HepG2 (cell line): Measurements from ENCODE around the gene PRRC2A. TPM values are rescaled to one million over a fixed set of nuclear protein-coding genes. Genes with fewer than 3 reads are reported as not detected.

Source experiments
- AGO2 ChIP-seq: fragments of 200-400 bp; formaldehyde crosslinking; optimal IDR thresholded peaks from 2 replicates; pipeline ENCODE3; 2017; ENCODE audit warnings: mild to moderate bottlenecking, low read depth, low read length, moderate library complexity
- ASH2L ChIP-seq: fragments of 300-600, 200-600 bp; sonication (generic); IDR thresholded peaks from 2 replicates; pipeline ENCODE4 v1.7.0; 2017; ENCODE audit warnings: low read depth, mild to moderate bottlenecking, moderate library complexity, mixed read lengths, low read length; ENCODE audit not compliant: insufficient read length
- CREM ChIP-seq, 2 experiments: sonication (generic) in 1 of 2; formaldehyde crosslinking in 1 of 2; IDR thresholded peaks; 2 replicates each; pipeline versions ENCODE4 v1.4.0 to v1.6.1; 2016 to 2020; ENCODE audit warnings: antibody characterized with exemption in 1 of 2, mild to moderate bottlenecking in 1 of 2, missing genetic modification reagents in 1 of 2
- ELF3 ChIP-seq: IDR thresholded peaks from 2 replicates; pipeline ENCODE4 v1.6.1; 2016; ENCODE audit warnings: missing genetic modification reagents, missing compliant biosample characterization
- ESRRA ChIP-seq: sonication (generic); formaldehyde crosslinking; IDR thresholded peaks from 2 replicates; pipeline ENCODE4 v1.5.1; 2020; ENCODE audit warnings: mild to moderate bottlenecking, low read depth, missing genetic modification reagents
- HOXA3 ChIP-seq: sonication (generic); formaldehyde crosslinking; IDR thresholded peaks from 2 replicates; pipeline ENCODE4 v1.5.0; 2020; ENCODE audit warnings: missing genetic modification reagents
- KDM3A ChIP-seq: IDR thresholded peaks from 2 replicates; pipeline ENCODE4 v1.6.1; 2018; ENCODE audit warnings: low read depth, missing compliant biosample characterization
- KDM5B ChIP-seq: sonication (generic); formaldehyde crosslinking; IDR thresholded peaks from 2 replicates; pipeline ENCODE4 v1.4.0; 2020; ENCODE audit warnings: missing genetic modification reagents, mild to moderate bottlenecking, borderline replicate concordance
- NFATC3 ChIP-seq: sonication (generic); formaldehyde crosslinking; IDR thresholded peaks from 2 replicates; pipeline ENCODE4 v1.5.1; 2020; ENCODE audit warnings: mild to moderate bottlenecking, missing genetic modification reagents
- NPAS2 ChIP-seq: sonication (generic); formaldehyde crosslinking; IDR thresholded peaks from 2 replicates; pipeline ENCODE4 v1.8.0; 2022; ENCODE audit warnings: mild to moderate bottlenecking, missing genetic modification reagents, borderline replicate concordance
- RBFOX2 ChIP-seq: fragments of 200-400 bp; formaldehyde crosslinking; IDR thresholded peaks from 2 replicates; pipeline ENCODE4 v1.6.1; 2017; ENCODE audit warnings: low read depth, mild to moderate bottlenecking, low read length
- ZBTB21 ChIP-seq: sonication (generic); formaldehyde crosslinking; IDR thresholded peaks from 2 replicates; pipeline ENCODE4 v1.4.0; 2020; ENCODE audit warnings: missing genetic modification reagents
- ZFP36L1 ChIP-seq: sonication (generic); formaldehyde crosslinking; IDR thresholded peaks from 2 replicates; pipeline ENCODE4 v1.8.0; 2022; ENCODE audit warnings: mild to moderate bottlenecking, missing genetic modification reagents, moderate library complexity
- ZNF264 ChIP-seq: sonication (generic); formaldehyde crosslinking; IDR thresholded peaks from 2 replicates; pipeline ENCODE4 v1.4.0; 2020; ENCODE audit warnings: missing genetic modification reagents
- ZNF333 ChIP-seq: sonication (generic); formaldehyde crosslinking; IDR thresholded peaks from 2 replicates; pipeline ENCODE4 v1.4.0; 2020; ENCODE audit warnings: mild to moderate bottlenecking, missing genetic modification reagents, borderline replicate concordance
- ZNF430 ChIP-seq: sonication (generic); formaldehyde crosslinking; IDR thresholded peaks from 2 replicates; pipeline ENCODE4 v1.9.0; 2021; ENCODE audit warnings: mild to moderate bottlenecking, missing genetic modification reagents
- ZNF431 ChIP-seq: sonication (generic); formaldehyde crosslinking; IDR thresholded peaks from 2 replicates; pipeline ENCODE4 v1.9.0; 2022; ENCODE audit warnings: missing genetic modification reagents, low read depth, mild to moderate bottlenecking, borderline replicate concordance
- ZNF605 ChIP-seq: sonication (generic); formaldehyde crosslinking; IDR thresholded peaks from 2 replicates; pipeline ENCODE4 v1.8.0; 2022; ENCODE audit warnings: mild to moderate bottlenecking, missing genetic modification reagents
- ZNF773 ChIP-seq: sonication (generic); formaldehyde crosslinking; IDR thresholded peaks from 2 replicates; pipeline ENCODE4 v1.4.0; 2020; ENCODE audit warnings: missing genetic modification reagents, borderline replicate concordance
- polyA plus RNA-seq, 8 experiments: library from polyadenylated mRNA; depleted of rRNA in 3 of 8; stranded (reverse) in 7 of 8; unstranded in 1 of 8; fragments of >200 nt; fragmentation: Illumina TruSeq in 4 of 8; extraction: Trizol in 4 of 8; gene quantifications; 2 replicates each; pipeline versions ENCODE4 v1.2.1 to v1.2.3, GENCODE V29; 2011 to 2016; ENCODE audit warnings: low read depth in 4 of 8, missing spikeins in 1 of 8, mixed read lengths in 1 of 8; ENCODE audit not compliant: insufficient read depth in 1 of 8
- total RNA-seq, 5 experiments: library from RNA; depleted of rRNA; stranded (reverse); fragments of >200 nt; fragmentation: Illumina TruSeq; extraction: Trizol; gene quantifications; 2 replicates each; pipeline ENCODE4 v1.2.3, GENCODE V29; 2016; ENCODE audit warnings: low read depth in 1 of 5
- TF ChIP-seq, protein P1 (sequence below): sonication (generic); formaldehyde crosslinking; IDR thresholded peaks from 2 replicates; pipeline ENCODE4 v1.9.0; 2021; ENCODE audit warnings: missing genetic modification reagents, mild to moderate bottlenecking, borderline replicate concordance
- TF ChIP-seq, protein P2 (sequence below): sonication (generic); formaldehyde crosslinking; IDR thresholded peaks from 2 replicates; pipeline ENCODE4 v1.5.1; 2020; ENCODE audit warnings: mild to moderate bottlenecking, missing genetic modification reagents
- TF ChIP-seq, protein P3 (sequence below): sonication (generic); formaldehyde crosslinking; IDR thresholded peaks from 2 replicates; pipeline ENCODE4 v1.8.1; 2023; ENCODE audit warnings: missing genetic modification reagents, inconsistent platforms, borderline replicate concordance

Gene PRRC2A
- total and polyA plus RNA-seq, 2 of the 13 experiments (the other 11 are each of a cell fraction or from before 2014, with no cell fraction given), result 38.9 to 47.4 TPM

GRCh38 chr6:31614684-31615578 is 5.6 kb upstream of the PRRC2A start, which contains the start of gene AIF1 (continued):
- TF ChIP-seq, protein P1, sequence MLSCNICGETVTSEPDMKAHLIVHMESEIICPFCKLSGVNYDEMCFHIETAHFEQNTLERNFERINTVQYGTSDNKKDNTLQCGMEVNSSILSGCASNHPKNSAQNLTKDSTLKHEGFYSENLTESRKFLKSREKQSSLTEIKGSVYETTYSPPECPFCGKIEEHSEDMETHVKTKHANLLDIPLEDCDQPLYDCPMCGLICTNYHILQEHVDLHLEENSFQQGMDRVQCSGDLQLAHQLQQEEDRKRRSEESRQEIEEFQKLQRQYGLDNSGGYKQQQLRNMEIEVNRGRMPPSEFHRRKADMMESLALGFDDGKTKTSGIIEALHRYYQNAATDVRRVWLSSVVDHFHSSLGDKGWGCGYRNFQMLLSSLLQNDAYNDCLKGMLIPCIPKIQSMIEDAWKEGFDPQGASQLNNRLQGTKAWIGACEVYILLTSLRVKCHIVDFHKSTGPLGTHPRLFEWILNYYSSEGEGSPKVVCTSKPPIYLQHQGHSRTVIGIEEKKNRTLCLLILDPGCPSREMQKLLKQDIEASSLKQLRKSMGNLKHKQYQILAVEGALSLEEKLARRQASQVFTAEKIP (CRISPR knock-in tag), result no peak
- TF ChIP-seq KDM5B, result 0 out of 2 replicates have a peak, but pooled peaks have one; percentile 28
- no peak for TF ChIP-seq NPAS2
- TF ChIP-seq ZFP36L1, result 0 out of 2 replicates have a peak, but pooled peaks have one; percentile 51
- no peak for TF ChIP-seq ZNF431
- no peak for TF ChIP-seq KDM3A (CRISPR knock-in tag)
- peak; percentile 39 for TF ChIP-seq CREM (IDR thresholded peaks at IDR 0.05)
- no peak for TF ChIP-seq CREM (CRISPR knock-in tag; IDR thresholded peaks at IDR 0.05)
- TF ChIP-seq ZNF430 (CRISPR knock-in tag), result peak; percentile 62; the same call in 1 of the 2 replicates
- peak; percentile 28; the same call in 1 of the 2 replicates for TF ChIP-seq ZNF264 (CRISPR knock-in tag)
- no peak for TF ChIP-seq ZNF333 (CRISPR knock-in tag)
- no peak for TF ChIP-seq RBFOX2
- 0 out of 2 replicates have a peak, but pooled peaks have one; percentile 59 for TF ChIP-seq ESRRA (CRISPR knock-in tag)
- TF ChIP-seq ZNF773, result no peak
- 0 out of 2 replicates have a peak, but pooled peaks have one; percentile 22 for TF ChIP-seq NFATC3
- peak; percentile 34 for TF ChIP-seq ASH2L
- no peak for TF ChIP-seq ZBTB21
- TF ChIP-seq, protein P2, sequence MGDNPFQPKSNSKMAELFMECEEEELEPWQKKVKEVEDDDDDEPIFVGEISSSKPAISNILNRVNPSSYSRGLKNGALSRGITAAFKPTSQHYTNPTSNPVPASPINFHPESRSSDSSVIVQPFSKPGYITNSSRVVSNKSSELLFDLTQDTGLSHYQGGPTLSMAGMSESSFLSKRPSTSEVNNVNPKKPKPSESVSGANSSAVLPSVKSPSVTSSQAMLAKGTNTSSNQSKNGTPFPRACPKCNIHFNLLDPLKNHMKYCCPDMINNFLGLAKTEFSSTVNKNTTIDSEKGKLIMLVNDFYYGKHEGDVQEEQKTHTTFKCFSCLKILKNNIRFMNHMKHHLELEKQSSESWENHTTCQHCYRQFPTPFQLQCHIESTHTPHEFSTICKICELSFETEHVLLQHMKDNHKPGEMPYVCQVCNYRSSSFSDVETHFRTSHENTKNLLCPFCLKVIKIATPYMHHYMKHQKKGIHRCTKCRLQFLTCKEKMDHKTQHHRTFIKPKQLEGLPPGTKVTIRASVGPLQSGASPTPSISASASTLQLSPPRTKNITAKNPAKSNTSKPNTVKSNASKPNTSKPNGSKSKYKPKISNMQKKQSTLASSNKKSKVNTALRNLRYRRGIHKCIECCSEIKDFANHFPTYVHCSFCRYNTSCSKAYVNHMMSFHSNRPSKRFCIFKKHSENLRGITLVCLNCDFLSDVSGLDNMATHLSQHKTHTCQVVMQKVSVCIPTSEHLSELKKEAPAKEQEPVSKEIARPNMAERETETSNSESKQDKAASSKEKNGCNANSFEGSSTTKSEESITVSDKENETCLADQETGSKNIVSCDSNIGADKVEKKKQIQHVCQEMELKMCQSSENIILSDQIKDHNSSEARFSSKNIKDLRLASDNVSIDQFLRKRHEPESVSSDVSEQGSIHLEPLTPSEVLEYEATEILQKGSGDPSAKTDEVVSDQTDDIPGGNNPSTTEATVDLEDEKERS, result no peak
- TF ChIP-seq ELF3 (CRISPR knock-in tag), result 0 out of 2 replicates have a peak, but pooled peaks have one; percentile 61
- TF ChIP-seq ZNF605 (CRISPR knock-in tag), result peak; percentile 65
- TF ChIP-seq HOXA3 (CRISPR knock-in tag), result 0 out of 2 replicates have a peak, but pooled peaks have one; percentile 19
- TF ChIP-seq, protein P3, sequence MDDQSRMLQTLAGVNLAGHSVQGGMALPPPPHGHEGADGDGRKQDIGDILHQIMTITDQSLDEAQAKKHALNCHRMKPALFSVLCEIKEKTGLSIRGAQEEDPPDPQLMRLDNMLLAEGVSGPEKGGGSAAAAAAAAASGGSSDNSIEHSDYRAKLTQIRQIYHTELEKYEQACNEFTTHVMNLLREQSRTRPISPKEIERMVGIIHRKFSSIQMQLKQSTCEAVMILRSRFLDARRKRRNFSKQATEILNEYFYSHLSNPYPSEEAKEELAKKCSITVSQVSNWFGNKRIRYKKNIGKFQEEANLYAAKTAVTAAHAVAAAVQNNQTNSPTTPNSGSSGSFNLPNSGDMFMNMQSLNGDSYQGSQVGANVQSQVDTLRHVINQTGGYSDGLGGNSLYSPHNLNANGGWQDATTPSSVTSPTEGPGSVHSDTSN (CRISPR knock-in tag), result no peak
- no peak for TF ChIP-seq AGO2
